SK-N-MC (cell line): Measurements from ENCODE around the gene ZMYND10.

Source experiments
- EZH2 ChIP-seq: fragments of 200-600 bp; sonication (generic); IDR thresholded peaks from one replicate; pipeline ENCODE4 v1.6.1; 2017; ENCODE audit warnings: antibody characterized with exemption
- FOXP2 ChIP-seq: optimal IDR thresholded peaks from 2 replicates; pipeline ENCODE3; 2011; ENCODE audit warnings: mild to moderate bottlenecking, moderate library complexity; ENCODE audit not compliant: insufficient read depth; ENCODE audit errors: extremely low read length, control extremely low read depth
- POLR2AphosphoS5 ChIP-seq: IDR thresholded peaks from 2 replicates; pipeline ENCODE4 v1.6.1; 2012; ENCODE audit warnings: mild to moderate bottlenecking, low read depth, low read length, borderline replicate concordance

GRCh38 chr3:50389414-50389767 is 43.9 kb upstream of the ZMYND10 start:
- TF ChIP-seq POLR2AphosphoS5: no peak
- no peak for TF ChIP-seq EZH2
- no peak for TF ChIP-seq FOXP2
